Fibroblast of skin of scalp (primary cell): ENCODE data around the gene TMEM161A. TPM values are rescaled to one million over a fixed set of nuclear protein-coding genes. Genes with fewer than 3 reads are reported as not detected.
"Not testable (repeated sequence)": the region's sequence is repeated elsewhere in the genome, so short reads cannot be mapped to it uniquely, and the experiment has no call there.

Experiments
- DNase-seq: peaks from one replicate; pipeline ENCODE4 v3.0.0-alpha.2; 2013
- polyA plus RNA-seq, 2 experiments: library from polyadenylated mRNA; unstranded; fragments of 120-200 nt; gene quantifications; one replicate each; pipeline ENCODE4 v1.2.1, GENCODE V29; 2013; ENCODE audit not compliant: insufficient read length in 2 of 2

TMEM161A gene
- 25.7 TPM for polyA plus RNA-seq (2013, experiment 1 of 2; ENCODE audit: insufficient read length)
- polyA plus RNA-seq (2013, experiment 2 of 2; ENCODE audit: insufficient read length) = 26.1 TPM

DNA sequence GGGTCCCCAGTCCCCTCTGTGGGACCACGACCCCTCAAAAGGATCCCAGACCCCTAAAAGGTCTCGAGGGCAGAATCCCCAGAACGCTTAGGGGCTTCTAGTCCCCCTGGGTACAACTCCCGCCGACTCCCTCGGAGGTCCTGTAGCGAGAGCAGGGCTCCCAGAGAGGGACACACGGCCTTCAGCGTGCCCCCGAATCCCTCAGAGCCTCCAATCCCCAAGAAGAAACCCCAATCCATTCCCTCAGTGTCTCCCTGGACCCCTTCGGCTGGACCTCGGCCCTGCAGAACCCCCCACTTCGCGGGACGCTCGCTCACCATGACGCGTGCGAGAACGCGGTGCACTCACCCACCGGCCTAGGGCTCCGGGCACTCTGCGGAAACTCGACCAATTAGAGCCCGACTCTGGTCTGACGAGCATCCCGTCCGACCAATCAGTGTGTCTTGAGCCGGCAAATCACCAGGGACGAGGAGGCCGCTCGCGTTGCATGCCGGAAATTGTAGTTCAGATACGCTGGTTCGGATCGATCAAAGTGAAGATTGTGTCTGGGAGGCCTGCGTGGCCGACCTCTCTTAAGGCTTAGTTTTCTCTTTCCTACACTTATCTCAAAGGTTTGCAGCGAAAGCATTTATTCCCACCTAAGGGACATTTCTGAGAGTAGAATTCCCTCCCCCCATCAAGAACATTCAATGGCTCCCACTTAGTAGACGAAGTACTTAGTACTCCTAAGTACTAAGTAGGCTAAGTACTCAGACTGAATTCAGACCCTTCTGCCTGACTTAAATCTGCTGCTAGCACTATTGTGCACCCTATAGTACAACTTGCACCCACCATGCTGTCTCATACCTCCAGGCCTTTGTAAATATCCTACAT, at the start of gene TMEM161A:
Gene TMEM161A (minus strand): TSS at position 370 of the 873 bp plus-strand sequence. CDS start 50 bp downstream, at position 320.
- peak; percentile 99 for DNase-seq

DNA sequence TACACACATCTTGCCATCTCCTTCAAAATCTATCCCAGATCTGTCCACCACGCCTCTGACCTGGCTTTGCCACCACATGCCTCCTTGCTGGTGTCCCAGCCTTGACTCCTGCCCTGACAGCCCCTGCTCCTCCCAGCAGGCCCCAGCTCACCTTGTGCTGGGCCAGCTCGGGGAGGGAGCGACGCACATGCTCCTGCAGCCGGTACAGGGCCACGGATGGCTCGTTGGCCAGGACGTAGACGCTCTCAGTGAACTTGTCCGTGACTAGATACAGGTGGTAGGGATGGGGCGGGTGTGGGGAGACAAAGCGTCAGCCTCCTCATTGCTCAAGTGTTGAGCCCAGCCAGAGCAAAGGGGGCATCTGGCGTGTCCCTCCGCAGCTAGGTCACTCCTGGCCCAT, 48.5 kb upstream of the TMEM161A start:
- no peak for DNase-seq

DNA sequence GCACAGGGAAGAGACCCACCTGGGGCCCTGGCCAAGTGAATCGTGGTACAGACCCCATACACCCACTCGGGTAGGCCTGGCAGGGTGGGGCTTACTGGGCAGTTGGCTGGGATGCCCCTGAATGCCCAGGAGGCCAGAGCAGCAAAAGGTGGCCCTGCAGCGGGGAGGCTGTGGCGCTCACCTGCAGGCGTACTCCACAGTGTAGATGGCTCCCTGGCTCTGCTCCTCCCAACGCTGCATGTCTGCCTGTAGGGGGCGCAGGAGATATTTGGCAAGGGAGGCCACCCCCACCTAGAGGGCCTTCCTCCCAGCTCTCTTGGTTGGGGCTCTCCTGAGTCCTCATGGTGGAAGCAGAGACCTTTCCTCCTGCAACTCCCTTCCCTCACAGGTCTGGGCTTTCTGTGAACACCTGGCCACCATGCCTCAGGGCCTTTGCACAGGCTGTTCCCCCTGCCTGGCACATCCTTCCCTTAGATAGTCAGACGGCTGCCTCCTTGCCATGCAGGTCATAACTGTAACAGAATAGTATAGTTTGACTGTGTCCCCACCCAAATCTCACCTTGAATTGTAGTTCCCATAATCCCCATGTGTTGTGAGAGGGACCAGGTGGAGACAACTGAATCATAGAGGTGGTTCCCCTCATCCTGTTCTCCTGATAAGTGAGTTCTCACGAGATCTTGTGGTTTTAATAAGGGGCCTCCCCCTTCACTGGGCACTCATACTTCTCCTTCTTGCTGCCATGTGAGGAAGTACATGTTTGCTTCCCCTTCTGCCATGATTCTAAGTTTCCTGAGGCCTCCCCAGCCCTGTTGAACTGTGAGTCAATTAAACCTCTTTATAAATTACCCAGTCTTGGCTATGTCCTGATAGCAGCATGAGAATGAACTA, 47.8 kb upstream of the TMEM161A start:
- peak; percentile 56 for DNase-seq

DNA sequence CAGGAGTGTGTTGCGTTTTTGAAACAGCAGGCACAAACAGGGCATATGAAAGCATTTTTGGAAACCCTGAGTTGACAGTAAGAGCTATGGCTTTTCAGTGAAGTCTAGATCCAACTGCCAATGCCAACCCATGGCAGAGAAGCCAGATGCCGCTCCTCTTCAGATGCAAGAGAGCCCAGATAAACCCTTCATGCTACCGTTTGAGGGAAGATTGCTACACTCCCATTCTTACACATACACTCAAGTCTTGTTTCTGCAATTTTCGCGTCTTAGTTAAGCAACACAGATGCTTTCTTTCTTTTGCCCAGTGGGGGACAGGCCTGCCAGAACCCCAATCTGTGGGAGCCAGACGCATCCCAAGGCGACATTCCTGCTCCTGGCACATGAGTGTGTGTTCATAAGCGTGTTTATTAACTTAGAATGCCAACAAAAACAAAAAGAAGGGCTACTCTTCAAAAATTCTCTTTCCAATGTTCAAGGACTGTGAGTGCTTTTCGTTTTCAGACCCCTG, 43.3 kb upstream of the TMEM161A start:
- DNase-seq = no peak

DNA sequence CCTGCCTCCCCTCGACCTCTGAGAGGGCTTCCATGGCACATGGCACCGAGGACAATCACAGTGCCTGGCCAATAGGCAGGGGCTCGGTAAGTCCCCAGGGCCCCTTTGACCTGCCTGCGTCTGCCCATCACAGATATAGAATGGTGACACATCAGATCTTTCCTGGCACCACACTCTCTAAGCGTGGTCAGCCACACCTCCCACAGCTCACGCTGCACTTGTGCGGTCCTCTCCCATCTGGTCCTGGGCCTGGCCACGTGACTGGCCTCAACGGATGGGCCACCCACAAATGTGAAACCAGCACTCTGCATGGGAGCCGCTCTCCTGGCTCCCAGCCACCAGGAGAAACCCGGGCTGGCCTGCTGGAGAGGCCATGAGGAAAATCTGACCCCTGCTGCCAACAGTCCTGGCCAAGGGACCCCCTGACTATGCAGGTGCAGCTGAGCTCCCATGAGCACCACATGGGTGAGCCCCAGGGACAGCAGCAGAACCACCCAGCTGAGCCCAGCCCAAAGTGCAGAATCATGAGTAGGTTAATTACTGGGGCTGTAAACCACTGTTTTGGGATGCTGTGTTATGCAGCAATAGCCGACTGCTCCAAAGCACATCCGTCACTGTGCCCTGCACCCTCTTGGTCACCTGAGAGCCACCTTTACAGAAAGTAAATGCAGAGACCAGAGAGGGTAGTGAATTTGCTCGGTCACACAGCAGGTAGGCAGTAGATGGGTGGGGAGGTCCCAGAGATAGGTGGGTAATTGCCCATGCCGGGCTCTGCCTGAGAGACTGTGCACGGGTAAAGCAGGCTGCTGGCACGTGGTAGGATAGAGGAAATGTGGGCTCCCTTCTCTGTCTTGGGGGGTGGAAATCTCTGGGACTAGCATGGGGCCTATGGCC, 41.5 kb upstream of the TMEM161A start:
- DNase-seq = no peak

DNA sequence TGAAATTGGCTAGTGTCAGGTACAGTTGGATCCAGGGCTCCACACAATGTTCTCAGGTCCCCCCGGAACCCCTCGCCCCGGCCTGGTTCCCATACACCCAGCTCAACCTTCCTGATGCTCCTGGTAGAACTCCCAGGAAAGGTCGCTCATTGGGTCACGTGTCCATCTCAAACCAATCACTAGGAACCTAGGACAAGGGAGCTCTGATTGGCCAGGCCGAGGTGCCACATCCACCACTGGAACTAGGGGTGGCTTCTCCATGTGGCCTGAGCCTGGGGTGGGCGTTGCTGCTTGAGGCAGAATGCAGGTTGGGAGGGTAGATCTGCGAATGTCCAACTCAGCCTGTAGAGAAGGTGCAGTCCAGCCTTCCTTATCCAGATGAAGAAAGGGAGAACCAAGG, 38.7 kb upstream of the TMEM161A start:
- no peak for DNase-seq

DNA sequence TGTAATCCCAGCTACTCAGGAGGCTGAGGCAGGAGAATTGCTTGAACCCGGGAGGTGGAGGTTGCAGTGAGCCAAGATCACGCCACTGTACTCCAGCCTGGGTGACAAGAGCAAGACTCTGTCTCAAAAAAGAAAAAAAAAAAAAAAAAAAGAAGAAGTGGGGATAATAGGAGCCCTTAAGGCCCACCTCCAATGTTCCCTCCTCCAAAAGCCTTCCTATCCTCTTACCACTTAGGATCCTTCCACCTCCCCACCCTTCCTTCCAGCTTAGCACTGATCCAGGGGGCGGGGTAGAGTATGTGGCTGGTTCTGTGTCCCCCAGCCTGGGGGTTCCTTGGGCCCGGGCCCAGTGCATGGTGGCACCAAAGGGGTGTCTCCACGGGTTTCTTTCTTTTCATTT, 35.0 kb upstream of the TMEM161A start:
- DNase-seq = not testable (repeated sequence)

DNA sequence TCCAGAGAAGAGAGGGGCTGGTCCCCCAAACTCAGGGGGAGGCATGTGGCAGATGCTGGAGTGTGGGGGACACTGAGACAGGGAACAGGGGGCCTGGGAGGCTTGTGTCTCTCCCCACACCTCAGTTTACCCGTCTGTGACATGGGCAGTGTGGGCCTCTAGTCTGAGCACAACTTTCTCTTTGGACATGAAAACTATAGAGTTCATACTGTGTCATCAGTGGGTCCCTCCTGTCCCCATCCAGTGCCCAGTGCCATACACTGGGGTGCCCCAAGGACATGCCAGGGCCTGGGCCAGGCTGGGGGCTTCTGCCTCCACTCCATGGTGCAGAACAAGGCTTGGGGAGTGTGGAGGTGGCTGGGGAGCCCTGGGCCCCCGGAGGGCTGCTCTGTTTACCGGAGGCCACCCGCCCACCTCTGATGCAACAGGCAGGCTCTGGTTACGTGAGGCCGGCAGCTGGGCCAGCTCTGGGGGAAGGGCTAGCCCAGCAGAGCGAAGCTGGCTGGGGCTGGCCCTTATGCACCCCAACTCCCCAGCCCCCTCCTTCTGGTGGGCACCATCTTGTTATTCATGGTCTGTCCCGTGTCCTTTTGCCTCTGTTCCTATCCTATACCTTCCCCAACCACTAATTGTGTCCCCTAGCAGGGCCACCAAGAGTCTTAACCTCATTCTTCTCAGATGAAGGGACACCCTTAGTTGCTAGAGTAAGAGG, 33.7 kb upstream of the TMEM161A start:
- peak; percentile 62 for DNase-seq

DNA sequence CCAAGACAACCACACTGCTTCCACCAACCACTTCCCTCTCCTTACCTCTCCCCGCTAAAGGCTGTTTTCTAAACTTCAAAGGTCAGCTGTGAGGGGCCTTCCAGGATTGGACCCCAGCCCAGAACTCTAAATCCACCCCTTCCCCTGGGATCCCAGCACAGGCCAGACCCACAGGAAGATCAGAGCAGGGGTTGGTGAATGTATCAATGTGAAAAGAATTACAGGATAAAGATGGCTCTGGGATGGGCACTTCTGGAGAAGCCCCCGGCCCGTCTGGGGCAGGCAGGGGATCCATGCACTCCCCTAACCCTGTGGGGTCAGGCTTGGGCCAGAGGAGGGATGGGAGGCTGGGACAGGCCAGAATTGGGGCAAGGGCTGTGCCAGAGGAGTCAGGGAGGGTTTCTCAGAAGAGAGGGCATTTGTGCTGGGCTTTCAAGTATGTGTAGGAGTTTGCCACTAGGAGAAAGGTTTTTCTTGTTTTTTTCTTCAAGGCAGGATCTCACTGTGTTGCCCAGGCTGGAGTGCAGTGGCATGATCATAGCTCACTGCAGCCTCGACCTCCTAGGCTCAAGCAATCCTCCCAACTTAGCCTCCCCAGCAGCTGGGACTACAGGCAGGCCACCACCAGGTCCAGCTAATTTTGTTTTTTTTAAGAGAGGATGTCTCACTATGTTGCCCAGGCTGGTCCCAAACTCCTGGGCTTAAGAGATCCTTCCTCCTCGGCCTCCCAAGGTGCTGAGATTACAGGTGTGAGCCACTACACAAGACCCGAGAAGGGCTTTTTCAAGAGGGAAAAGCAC, 32.8 kb upstream of the TMEM161A start:
- DNase-seq = no peak

DNA sequence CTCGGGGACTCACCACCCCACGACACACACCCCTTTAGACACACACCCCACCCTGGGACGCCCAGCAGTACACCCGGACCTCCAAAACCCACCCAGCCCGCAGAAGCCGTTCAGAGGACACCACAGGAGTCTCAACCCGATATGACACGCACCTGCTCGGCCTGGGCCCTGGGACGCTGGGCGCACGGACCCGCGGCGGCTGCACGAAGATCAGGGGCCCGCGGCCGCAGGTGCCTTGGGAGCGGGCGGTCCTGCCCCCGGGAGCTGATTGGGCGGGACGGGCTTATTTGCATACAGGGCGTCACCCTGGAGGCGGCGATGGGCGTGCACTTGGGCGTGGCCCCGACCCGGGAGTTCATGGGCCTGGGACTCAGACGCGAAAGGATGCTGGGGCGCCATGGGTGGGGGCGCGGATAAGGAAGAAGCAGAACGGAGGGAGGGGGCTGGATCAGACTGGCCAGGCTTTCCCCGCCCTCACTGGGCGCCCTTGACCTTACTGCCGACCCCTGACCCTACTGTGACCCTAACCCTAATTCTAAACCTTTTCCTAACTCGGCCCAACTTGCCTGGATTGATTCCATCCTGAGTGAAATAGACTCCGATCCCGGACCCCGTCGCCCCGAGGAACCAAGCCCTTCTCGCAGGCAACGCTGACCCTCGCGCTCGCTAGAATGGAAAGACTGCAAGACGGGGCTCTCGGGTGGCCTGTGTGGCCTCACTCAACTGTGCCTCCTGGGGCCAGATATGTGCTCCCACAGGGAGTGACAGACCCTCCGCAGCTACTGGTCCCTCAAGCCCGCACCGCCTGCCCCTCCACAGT, 32.0 kb upstream of the TMEM161A start, which contains the start of gene MEF2B:
Gene MEF2B (minus strand): TSS at position 211 of the 820 bp plus-strand sequence. CDS start 19,528 bp downstream, outside the sequence.
- DNase-seq = peak; percentile 45

DNA sequence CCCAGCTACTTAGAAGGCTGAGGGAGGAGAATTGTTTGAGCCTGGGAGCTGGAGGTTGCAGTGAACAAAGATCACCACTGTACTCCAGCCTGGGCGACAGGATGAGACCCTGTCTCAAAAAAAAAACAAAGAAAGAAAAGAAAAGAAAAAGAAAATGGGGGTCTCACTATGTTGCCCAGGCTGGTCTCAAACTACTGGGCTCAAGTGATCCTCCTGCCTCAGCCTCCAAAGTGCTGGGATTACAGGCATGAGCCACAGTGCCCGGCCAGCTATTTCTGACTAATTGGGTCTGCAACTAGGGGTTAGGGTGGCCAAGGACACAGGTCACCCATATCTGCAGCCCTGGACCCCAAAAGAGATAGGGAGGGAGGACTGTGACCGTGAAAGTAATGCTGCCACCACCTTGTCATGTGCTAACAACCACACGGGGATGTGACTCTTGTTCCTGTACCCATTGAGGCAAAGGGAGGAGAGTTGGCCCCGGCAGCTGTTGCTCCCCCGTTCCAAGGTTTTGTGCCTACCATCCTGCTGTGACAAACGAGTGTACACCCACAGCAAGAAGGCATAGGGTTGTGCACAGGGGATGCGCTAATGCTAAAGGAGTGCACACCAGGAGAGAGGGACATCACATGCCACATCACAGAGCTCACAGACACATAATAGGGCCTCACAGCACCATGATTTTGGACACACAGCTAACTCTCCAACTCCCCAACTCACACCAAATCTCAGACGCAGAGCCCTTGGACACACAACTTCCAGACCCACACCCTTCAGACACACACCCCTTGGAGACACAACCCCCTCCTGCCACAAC, 31.2 kb upstream of the TMEM161A start:
- DNase-seq = no peak

DNA sequence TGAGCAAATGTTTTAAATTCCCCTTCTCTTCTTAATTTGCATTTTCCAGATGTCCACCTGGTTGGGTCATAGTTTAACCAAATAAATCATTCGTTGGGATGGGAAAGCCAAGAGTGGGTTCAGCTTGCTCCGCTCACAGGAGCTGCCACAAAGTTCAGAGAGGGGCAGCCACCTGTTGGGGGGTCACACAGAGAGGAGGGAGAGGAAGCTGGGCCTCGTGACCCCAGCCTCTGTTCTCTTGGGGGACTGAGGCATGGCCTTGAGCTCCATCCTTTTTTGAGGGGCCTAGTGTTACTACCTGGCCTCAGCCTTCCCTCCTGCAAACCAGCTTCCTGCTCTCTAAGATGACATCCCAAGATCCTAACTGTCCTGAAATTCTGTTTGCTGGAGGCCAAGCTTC, 29.3 kb upstream of the TMEM161A start:
- DNase-seq = no peak

DNA sequence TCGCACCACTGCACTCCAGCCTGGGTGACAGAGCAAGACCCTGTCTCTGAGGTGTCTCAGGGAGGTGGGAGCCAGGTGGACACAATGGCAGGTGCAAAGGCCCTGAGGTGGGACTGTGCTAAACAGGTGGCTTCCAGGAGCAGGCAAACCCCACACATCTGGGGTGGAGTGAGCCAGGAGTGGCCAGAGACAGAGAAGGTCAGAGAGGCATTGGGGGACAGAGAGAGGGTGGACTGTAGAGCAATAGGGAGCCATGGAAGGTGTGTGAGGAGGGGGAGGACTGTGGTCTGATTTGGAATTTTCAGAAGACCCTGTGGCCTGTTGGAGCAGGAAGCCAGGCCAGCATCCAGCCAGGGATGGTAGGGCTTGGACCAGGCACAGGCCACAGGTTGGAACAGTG, 27.1 kb upstream of the TMEM161A start:
- no peak for DNase-seq

DNA sequence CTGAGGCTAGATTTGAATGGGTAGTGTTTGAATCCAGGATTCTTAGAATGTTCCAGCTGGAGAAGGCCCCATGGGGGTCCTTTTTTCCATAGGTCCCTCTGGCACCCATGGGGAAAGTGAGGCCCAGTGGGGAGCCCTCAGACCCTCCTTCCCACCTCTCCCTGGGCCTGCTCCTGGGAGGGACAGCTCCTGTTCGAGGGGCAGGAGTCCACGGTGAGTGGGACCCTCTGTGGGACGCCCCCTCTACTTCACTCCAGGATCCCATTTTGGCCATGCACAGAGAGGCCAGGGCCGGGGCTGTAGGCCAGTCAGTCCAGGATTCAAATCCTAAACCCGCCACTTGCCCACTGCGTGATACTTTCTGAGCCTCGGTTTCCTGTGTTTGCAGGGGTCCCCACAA, 24.2 kb upstream of the TMEM161A start:
- no peak for DNase-seq

DNA sequence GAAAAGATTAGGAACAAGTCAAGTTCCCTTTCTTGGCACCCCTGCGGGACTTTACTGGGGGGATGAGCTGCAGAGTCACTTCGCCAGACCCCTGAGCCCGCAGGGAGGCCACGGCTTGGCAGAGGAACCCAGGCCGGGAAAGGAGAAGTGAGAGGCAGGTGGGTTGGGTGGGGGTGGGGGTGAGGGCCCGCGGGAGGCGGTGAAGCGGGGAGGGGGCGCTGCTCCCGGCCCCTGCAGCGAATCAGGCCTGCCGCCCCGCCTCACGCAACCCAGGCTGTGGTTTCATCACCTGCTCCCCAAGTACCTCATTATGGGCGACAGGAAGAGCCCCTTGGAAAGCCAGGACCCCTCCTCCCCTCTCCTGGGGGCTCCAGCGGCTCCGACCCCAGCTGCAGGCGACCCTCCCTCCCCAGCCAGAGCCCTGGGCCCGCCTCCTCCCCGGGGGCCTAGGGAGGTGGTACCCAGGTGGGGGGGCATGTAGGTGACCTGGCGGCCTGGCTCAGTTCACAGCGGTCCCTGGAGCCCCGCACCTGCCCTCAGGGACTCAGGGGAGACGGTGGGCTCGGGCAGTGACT, 22.3 kb upstream of the TMEM161A start:
- no peak for DNase-seq

DNA sequence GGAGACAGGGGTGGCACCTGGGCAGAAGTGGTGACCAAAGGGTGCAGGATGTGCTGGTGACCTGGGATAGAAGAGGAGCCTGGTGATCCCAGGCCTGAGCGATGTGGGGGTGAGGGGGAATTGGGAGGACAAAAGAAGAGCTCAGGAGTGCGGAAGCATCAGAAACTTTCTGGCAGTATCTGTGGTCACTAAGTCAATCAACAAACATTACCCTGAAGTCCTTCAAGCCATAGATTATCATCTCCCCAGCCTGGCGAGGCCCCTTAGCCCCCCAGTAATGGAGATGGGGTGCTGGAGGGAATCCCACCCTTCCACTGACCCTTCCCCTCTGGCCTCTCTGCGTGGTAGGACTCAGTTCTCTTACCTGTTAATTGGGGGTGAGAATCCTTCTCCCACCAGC, 21.3 kb upstream of the TMEM161A start:
- DNase-seq = no peak

DNA sequence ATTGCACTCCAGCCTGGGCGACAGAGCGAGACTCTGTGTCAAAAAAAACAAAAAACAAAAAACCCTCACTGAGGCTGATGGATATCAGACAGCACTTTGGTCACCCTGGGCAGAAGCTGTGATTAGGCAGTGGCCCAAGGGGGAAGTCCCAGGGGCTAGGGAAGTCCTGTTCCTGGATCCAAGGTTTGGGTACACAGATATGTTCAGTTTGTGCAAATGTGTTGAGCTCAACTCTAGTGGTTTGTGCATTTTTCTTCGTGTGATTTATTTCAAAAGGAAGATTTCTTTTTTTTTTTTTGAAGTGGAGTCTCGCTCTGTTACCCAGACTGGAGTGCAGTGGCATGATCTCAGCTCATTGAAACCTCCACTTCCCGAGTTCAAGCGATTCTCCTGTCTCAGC, 19.5 kb upstream of the TMEM161A start:
- DNase-seq = no peak
